Subcutaneous abdominal adipose tissue (tissue), 5 donors: ENCODE measurements around the gene ACIN1.

Source experiments
- H3K27ac ChIP-seq: one replicate; pipeline ENCODE4 v1.7.0; 2013; ENCODE audit warnings: low read depth, mild to moderate bottlenecking, inconsistent platforms, low read length, moderate library complexity
- H3K27me3 ChIP-seq, 5 donors: one replicate each; pipeline ENCODE4 v1.7.0; 2013; ENCODE audit warnings: low read length in 5 of 5, inconsistent platforms in 1 of 5; ENCODE audit not compliant: control insufficient read depth in 5 of 5, insufficient read depth in 4 of 5
- H3K36me3 ChIP-seq, 5 donors: one replicate each; pipeline ENCODE4 v1.7.0; 2013; ENCODE audit warnings: low read length in 5 of 5; ENCODE audit not compliant: control insufficient read depth in 5 of 5, insufficient read depth in 5 of 5
- H3K4me1 ChIP-seq, 5 donors: one replicate each; pipeline ENCODE4 v1.7.0; 2013; ENCODE audit warnings: low read length in 5 of 5, mild to moderate bottlenecking in 3 of 5, moderate library complexity in 1 of 5; ENCODE audit not compliant: control insufficient read depth in 5 of 5, insufficient read depth in 5 of 5
- H3K4me3 ChIP-seq, 5 donors: one replicate each; pipeline ENCODE4 v1.7.0; 2013; ENCODE audit warnings: low read length in 5 of 5, low read depth in 1 of 5
- H3K9ac ChIP-seq, 5 donors: one replicate each; pipeline ENCODE4 v1.7.0; 2013; ENCODE audit warnings: low read length in 5 of 5, mild to moderate bottlenecking in 4 of 5, moderate library complexity in 3 of 5
- H3K9me3 ChIP-seq, 5 donors: one replicate each; pipeline ENCODE4 v1.7.0; 2013; ENCODE audit warnings: low read length in 5 of 5; ENCODE audit not compliant: control insufficient read depth in 5 of 5
- donor health status: healthy.
- donor health status: healthy.
- donor health status: healthy.
- donor health status: healthy.
- donor health status: healthy.

The ACIN1 gene

GRCh38 chr14:23124337-23124954 lies 29.5 kb upstream of the ACIN1 start:
- Histone ChIP-seq H3K9me3 (no peaks in the 10 kb centered on the region), H3K36me3 (peaks cover 0 to 30% (median 19%) of the 10 kb centered on the region in 5 donors), H3K4me1 (peaks cover 0 to 33% (median 25%) of the 10 kb centered on the region in 5 donors), H3K4me3 (no peak overlapping the region), H3K27me3 (peaks cover 0 to 2% (median 0%) of the 10 kb centered on the region in 5 donors), H3K27ac (no peak overlapping the region), H3K9ac (no peak overlapping the region)

GRCh38 chr14:23123419-23123818 lies 28.5 kb upstream of the ACIN1 start:
- peaks cover 0 to 21% (median 15%) of the 10 kb centered on the region in 5 donors for H3K36me3 ChIP-seq
- no peak overlapping the region for H3K4me3 ChIP-seq
- no peaks in the 10 kb centered on the region for H3K27me3 ChIP-seq
- no peak overlapping the region for H3K27ac ChIP-seq
- H3K9ac ChIP-seq: no peak overlapping the region
- H3K9me3 ChIP-seq: no peaks in the 10 kb centered on the region
- H3K4me1 ChIP-seq: peaks cover 0 to 39% (median 28%) of the 10 kb centered on the region in 5 donors

GRCh38 chr14:23122086-23122485 lies 27.1 kb upstream of the ACIN1 start:
- Histone ChIP-seq H3K36me3 (peaks cover 0 to 8% (median 4%) of the 10 kb centered on the region in 5 donors), H3K4me3 (no peak overlapping the region), H3K9ac (no peak overlapping the region), H3K9me3 (no peaks in the 10 kb centered on the region), H3K27ac (no peak overlapping the region), H3K4me1 (peaks cover 0 to 40% (median 28%) of the 10 kb centered on the region in 5 donors), H3K27me3 (no peaks in the 10 kb centered on the region)

GRCh38 chr14:23121361-23121771 lies 26.4 kb upstream of the ACIN1 start:
- peaks cover 0 to 38% (median 28%) of the 10 kb centered on the region in 5 donors for H3K4me1 ChIP-seq
- no peaks in the 10 kb centered on the region for H3K9me3 ChIP-seq
- no peak overlapping the region for H3K4me3 ChIP-seq
- no peak overlapping the region for H3K27ac ChIP-seq
- H3K27me3 ChIP-seq: no peaks in the 10 kb centered on the region
- no peak overlapping the region for H3K9ac ChIP-seq
- H3K36me3 ChIP-seq: peaks cover 0 to 1% (median 0%) of the 10 kb centered on the region in 5 donors

GRCh38 chr14:23120541-23121251 lies 25.8 kb upstream of the ACIN1 start:
- Histone ChIP-seq H3K4me1 (peaks cover 0 to 31% (median 21%) of the 10 kb centered on the region in 5 donors), H3K27ac (no peak overlapping the region), H3K27me3 (no peaks in the 10 kb centered on the region), H3K9ac (no peak overlapping the region), H3K9me3 (no peaks in the 10 kb centered on the region), H3K36me3 (no peaks in the 10 kb centered on the region), H3K4me3 (no peak overlapping the region)

- no peaks in the 10 kb centered on the region for H3K9me3 ChIP-seq
- no peak overlapping the region for H3K27ac ChIP-seq
- peaks cover 0 to 32% (median 20%) of the 10 kb centered on the region in 5 donors for H3K4me1 ChIP-seq
- no peak overlapping the region for H3K9ac ChIP-seq
- no peaks in the 10 kb centered on the region for H3K36me3 ChIP-seq
- no peaks in the 10 kb centered on the region for H3K27me3 ChIP-seq
- H3K4me3 ChIP-seq: no peak overlapping the region
Observed at GRCh38 chr14:23119363-23120327, 24.7 kb upstream of the ACIN1 start.

GRCh38 chr14:23118506-23119362 lies 23.8 kb upstream of the ACIN1 start, which contains the start of gene CEBPE:
Gene CEBPE, minus strand, starts transcription at chr14:23119255. Its CDS starts 164 bp downstream, at chr14:23119091.
- peaks cover 0 to 5% (median 0%) of the 10 kb centered on the region in 5 donors for H3K27me3 ChIP-seq
- no peak within 1 kb of the TSS for H3K27ac ChIP-seq
- H3K9ac ChIP-seq: no peak within 1 kb of the TSS
- H3K4me1 ChIP-seq: peaks cover 3 to 32% (median 19%) of the 10 kb centered on the region in 5 donors
- H3K4me3 ChIP-seq: no peak within 1 kb of the TSS
- H3K36me3 ChIP-seq: no peaks in the 10 kb centered on the region
- no peaks in the 10 kb centered on the region for H3K9me3 ChIP-seq

GRCh38 chr14:23117371-23118020 lies 22.6 kb upstream of the ACIN1 start:
- no peak overlapping the region for H3K27ac ChIP-seq
- H3K27me3 ChIP-seq: peaks cover 0 to 5% (median 2%) of the 10 kb centered on the region in 5 donors
- peaks cover 3 to 42% (median 24%) of the 10 kb centered on the region in 5 donors for H3K4me1 ChIP-seq
- H3K36me3 ChIP-seq: no peaks in the 10 kb centered on the region
- no peak overlapping the region for H3K4me3 ChIP-seq
- no peak overlapping the region for H3K9ac ChIP-seq
- no peaks in the 10 kb centered on the region for H3K9me3 ChIP-seq

GRCh38 chr14:23115918-23116317 lies 21.0 kb upstream of the ACIN1 start:
- Histone ChIP-seq H3K36me3 (no peaks in the 10 kb centered on the region), H3K27ac (no peak overlapping the region), H3K4me1 (peaks cover 4 to 35% (median 23%) of the 10 kb centered on the region in 5 donors), H3K9ac (no peak overlapping the region), H3K4me3 (no peak overlapping the region), H3K9me3 (no peaks in the 10 kb centered on the region), H3K27me3 (peaks cover 0 to 11% (median 4%) of the 10 kb centered on the region in 5 donors)
